ENCODE results near the gene FBL. TPM values are rescaled to one million over a fixed set of nuclear protein-coding genes. Genes with fewer than 3 reads are reported as not detected.

The FBL gene
- total RNA-seq, 1 donor from 2014 or later: 63.1 TPM

DNA sequence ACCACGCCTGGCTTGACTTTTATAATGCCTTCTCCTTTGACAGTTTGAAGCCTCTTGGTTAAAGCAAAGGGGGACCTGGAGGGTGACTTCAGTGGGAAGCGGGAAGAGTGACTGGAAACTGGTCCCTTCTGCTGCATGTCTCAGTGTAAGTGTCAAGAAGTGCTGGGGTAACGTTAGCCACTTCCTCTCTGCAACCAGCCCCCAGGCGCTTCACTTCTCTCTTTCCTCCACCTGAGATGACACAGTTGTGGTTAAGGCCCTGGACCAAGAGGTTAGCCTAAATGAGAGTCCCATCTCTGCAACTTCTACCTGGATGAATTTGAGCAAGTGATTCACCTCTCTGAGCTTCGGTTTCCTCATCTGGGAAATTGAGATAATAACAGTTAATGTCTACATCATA, 51.2 kb downstream of the FBL start:
- Histone ChIP-seq H3K27ac (replicated peaks) (no peak overlapping the region), H3K4me1 (no peaks in the 10 kb centered on the region), H3K36me3 (no peaks in the 10 kb centered on the region), H3K4me3 (no peak overlapping the region), H3K9me3 (replicated peaks) (no peaks in the 10 kb centered on the region), H3K27me3 (ENCODE audit: low read depth) (peaks cover 21% of the 10 kb centered on the region)
- no peak for DNase-seq
- TF ChIP-seq, protein P1, sequence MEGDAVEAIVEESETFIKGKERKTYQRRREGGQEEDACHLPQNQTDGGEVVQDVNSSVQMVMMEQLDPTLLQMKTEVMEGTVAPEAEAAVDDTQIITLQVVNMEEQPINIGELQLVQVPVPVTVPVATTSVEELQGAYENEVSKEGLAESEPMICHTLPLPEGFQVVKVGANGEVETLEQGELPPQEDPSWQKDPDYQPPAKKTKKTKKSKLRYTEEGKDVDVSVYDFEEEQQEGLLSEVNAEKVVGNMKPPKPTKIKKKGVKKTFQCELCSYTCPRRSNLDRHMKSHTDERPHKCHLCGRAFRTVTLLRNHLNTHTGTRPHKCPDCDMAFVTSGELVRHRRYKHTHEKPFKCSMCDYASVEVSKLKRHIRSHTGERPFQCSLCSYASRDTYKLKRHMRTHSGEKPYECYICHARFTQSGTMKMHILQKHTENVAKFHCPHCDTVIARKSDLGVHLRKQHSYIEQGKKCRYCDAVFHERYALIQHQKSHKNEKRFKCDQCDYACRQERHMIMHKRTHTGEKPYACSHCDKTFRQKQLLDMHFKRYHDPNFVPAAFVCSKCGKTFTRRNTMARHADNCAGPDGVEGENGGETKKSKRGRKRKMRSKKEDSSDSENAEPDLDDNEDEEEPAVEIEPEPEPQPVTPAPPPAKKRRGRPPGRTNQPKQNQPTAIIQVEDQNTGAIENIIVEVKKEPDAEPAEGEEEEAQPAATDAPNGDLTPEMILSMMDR (IDR thresholded peaks at IDR 0.05; ENCODE audit: borderline replicate concordance): no peak
- intact Hi-C loops (cut with micrococcal nuclease): no loop called here

DNA sequence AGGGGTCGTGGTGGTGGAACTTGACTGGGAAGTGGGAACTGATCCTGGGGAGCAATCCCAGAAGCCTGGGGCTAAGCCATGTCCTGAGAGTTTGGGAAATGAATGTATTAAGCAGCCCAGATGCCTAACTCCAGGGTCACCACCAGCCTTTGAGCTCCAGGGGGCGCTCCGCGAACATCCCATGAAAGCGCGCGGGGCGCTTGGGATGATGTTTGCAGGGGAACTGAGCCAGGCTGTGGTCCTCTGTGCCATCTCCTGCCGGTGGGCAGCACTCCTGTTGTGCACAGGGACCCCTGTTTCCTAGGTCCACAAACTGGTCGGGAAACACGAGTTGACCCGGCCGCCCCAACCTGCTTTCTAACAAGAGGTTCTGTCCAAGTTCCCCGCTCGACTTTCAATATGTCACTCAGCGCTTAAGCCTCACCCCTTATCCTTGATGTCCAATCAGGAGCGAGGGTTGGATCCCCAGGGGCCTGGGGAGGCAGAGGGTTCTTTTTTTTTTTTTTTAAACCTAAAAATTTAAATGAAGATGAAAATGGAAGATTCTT, 53.1 kb downstream of the FBL start:
- H3K4me1 ChIP-seq: no peaks in the 10 kb centered on the region
- H3K36me3 ChIP-seq: no peaks in the 10 kb centered on the region
- peaks cover 21% of the 10 kb centered on the region for H3K27me3 ChIP-seq (ENCODE audit: low read depth)
- TF ChIP-seq, protein P1 (IDR thresholded peaks at IDR 0.05; ENCODE audit: borderline replicate concordance): peak; percentile 91
- no peak overlapping the region for H3K27ac ChIP-seq (replicated peaks)
- intact Hi-C loops (cut with micrococcal nuclease): loop anchor here (5.0 kb wide), 1 partner anchor 49 kb away; no protein-coding TSS in a partner anchor
- peaks cover 14% of the 10 kb centered on the region for H3K9me3 ChIP-seq (replicated peaks)
- peak; percentile 77 for DNase-seq
- H3K4me3 ChIP-seq: peak overlapping the region; percentile 63

DNA sequence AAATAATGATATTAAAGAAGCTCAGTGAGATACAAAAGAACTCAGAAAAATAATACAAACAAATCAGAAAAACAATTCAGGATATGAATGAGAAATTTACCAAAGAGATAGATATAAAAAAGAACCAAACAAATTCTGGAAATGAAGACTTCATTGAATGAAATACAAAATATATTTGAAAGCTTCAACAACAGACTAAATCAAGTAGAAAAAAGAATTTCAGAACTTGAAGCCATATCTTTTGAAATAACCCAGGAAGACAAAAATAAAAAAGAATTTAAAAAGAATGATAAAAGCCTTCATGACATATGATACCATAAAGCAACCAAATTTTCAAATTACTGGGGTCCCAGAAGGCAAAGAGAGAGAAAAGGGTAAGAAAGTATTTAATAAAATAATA, 57.9 kb downstream of the FBL start:
- intact Hi-C loops (cut with micrococcal nuclease): no loop called here
- Histone ChIP-seq H3K36me3 (no peaks in the 10 kb centered on the region), H3K4me3 (no peak overlapping the region), H3K9me3 (replicated peaks) (peaks cover 24% of the 10 kb centered on the region), H3K27ac (replicated peaks) (no peak overlapping the region), H3K4me1 (no peaks in the 10 kb centered on the region), H3K27me3 (ENCODE audit: low read depth) (peaks cover 29% of the 10 kb centered on the region)
- TF ChIP-seq, protein P1 (IDR thresholded peaks at IDR 0.05; ENCODE audit: borderline replicate concordance): no peak
- DNase-seq: no peak

Small RNA genes within 50 kb of the gene (microRNA-seq; reads per million reads assigned to microRNA genes)
- not detected for gene MIR6719

Other genes with a start within 250 kb of the FBL start
- gene LGALS13, start 243.9 kb downstream of the FBL start, total RNA-seq: not detected
- not detected for gene LGALS16, start 190.5 kb downstream of the FBL start, total RNA-seq
- not detected for gene LGALS14, start 141.9 kb downstream of the FBL start, total RNA-seq
- gene CLC, start 108.3 kb downstream of the FBL start, total RNA-seq: not detected
- gene LEUTX, start 67.5 kb downstream of the FBL start, total RNA-seq: not detected
- gene DYRK1B, start 12.2 kb downstream of the FBL start, total RNA-seq: 30.2 TPM
- 4.1 TPM for gene FCGBP, start 88.3 kb upstream of the FBL start, total RNA-seq
- 70.7 TPM for gene PSMC4, start 124.8 kb upstream of the FBL start, total RNA-seq
- gene ZNF546, start 150.7 kb upstream of the FBL start, total RNA-seq: 7.8 TPM
- 26.6 TPM for gene ZNF780B, start 209.9 kb upstream of the FBL start, total RNA-seq
- gene ZNF780A, start 244.6 kb upstream of the FBL start, total RNA-seq: 10.3 TPM

All from left ventricle myocardium inferior (tissue), 1 donor.